GM20431 (cell line): ENCODE measurements around the gene IGF2BP1.

Experiments used
- in situ Hi-C: fragments of 300-500 bp; cut with MseI, MboI; formaldehyde crosslinking; loops from one replicate; pipeline ENCODE4 v1.15.0; 2020; ENCODE audit warnings: low sequenced_read_pairs; ENCODE audit not compliant: unreplicated experiment

Gene IGF2BP1

DNA sequence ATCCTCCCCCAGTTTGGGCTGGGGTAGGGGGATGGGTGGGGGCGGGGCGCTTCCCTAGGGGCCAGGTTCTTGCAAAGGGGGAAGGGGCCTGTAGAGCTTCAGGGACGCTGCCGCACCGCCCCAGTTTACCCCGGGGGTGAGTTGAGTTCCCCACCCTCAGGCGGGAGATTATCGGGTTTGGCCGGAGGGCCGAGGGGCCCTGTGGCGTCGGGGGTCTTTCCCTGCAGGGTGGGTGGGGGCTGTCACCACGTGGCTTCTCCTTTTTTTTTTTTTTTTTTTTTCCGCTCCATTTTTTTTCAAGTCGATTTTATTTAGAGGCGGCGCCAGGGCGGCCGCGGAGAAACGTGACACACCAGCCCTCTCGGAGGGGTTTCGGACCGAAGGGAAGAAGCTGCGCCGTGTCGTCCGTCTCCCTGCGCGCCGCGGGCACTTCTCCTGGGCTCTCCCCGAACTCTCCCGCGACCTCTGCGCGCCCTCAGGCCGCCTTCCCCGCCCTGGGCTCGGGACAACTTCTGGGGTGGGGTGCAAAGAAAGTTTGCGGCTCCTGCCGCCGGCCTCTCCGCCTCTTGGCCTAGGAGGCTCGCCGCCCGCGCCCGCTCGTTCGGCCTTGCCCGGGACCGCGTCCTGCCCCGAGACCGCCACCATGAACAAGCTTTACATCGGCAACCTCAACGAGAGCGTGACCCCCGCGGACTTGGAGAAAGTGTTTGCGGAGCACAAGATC, at the start of gene IGF2BP1:
Gene IGF2BP1 (plus strand): TSS at position 283 of the 724 bp plus-strand sequence. CDS start 361 bp downstream, at position 644.
- in situ Hi-C loops = no loop called here

DNA sequence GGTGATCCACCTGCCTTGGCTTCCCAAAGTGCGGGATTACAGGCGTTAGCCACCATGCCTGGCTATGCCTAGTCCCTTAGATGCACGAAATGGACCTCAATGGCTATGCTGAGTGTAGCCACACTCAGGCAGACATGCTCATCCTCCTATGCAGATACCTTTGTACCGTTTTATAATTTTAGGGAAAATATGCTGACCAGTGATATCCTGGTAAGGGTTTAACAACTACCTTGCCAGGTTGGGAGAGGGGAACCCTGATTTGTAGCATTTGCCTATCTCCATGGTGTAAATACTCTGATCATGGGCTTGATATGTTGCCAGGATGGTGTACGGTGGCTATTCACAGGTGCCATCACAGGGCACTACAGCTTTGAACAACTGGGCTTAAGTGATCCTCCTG, 45.6 kb upstream of the IGF2BP1 start:
- in situ Hi-C loops = no loop called here

DNA sequence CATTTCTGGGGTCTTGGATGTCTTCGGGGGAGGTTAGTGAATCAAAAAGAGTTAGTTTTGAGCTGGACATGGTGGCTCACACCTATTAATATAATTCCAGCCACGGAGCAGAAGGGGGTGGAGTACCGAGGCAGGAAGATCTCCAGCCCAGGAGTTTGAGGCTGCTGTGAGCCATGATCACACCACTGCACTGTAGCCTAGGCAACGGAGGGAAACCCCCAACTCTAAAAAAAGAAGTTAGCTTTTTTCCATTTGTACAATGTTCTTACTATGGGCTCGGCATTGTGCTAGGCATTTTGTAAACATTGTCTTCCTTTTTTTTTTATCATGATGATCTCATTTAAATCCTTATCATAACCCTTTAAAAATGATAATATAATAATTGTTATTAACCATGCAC, 44.3 kb upstream of the IGF2BP1 start:
- in situ Hi-C loops = no loop called here

DNA sequence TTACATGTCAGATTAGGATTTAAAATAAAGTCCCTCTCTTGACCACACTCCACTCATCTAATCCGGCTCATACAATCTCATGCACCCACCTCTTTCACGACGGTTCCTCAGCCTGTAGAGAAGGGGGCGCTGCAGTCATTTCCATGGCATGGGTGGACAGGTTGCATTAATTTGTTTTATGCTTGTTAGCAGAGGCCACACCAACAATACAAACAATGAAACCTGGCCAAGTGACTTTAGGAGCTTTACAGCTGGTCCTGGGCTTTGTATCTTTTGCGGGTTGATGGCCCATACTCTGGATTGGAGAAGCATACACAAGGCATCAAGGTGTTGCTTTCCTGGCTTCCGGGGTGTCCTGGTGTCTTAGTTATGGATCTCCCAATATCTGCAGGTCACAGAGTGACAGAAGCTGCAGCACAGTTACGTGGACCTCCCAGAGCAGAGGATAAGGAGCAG, 42.9 kb upstream of the IGF2BP1 start:
- in situ Hi-C loops = no loop called here

DNA sequence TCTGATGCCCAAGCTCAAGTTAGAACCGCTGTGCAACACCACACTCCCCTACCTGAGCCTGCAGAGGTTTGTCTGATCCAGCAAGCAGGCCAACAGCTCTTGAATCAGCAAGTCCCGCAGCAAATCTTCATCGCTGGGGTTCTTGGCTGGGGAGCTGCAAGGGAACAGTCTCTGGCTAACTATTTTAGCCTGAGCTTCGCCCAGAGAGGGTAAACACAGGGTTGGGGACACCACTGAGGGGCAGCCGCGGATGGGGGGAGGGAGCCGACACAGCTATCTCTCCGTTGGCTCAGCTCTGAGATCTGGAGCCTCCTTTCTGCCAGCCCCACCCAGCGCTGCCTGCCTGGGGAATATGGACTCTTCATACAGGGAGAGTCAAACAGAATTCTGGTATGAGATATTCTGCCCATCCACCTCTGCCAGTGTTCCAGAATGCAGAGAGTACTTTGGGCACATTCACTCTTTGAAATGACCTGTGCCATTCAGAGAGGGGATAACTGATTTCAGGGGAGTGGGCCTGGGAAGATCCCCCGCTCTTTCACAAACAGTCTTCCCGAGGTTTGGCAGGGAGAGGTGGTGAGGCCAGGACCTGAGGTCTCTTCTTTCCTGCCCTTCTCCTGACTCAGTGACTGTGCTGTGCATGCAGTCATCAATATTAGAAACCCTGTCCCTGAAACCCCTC, 36.2 kb upstream of the IGF2BP1 start:
- in situ Hi-C loops = no loop called here

DNA sequence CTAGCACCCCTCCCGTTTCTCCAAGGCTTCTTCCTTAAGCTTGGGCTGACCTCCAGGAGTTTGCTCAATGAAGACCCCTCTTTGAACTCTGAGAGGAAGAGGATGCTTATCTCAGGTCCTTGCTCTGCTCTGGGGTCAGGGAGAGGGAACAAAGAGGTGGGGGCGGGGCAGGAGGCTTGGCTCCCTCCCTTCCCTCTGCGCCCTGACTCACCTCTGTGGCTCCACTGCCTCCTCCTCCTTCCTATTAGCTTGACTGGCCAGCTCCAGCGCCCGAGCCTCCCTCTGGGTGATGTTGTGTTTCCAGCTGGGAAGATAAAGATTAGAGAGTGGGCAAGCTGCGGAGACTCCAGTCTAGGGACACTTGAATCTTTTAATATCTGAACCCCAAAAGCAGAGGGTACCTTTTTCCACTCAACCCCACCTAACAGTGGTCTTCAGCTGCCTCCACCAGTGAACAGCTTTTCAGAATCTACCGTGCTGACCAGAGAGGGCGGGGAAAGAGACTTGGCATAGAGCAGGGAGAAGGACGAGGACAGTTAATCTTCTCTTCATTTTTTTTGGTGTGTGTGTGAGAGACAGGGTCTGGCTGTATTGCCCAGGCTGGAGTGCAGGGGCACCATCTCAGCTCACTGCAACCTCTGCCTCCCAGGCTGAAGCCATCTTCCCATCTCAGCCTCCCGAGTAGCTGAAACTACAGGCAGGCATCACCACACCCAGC, 35.5 kb upstream of the IGF2BP1 start:
- in situ Hi-C loops = no loop called here

DNA sequence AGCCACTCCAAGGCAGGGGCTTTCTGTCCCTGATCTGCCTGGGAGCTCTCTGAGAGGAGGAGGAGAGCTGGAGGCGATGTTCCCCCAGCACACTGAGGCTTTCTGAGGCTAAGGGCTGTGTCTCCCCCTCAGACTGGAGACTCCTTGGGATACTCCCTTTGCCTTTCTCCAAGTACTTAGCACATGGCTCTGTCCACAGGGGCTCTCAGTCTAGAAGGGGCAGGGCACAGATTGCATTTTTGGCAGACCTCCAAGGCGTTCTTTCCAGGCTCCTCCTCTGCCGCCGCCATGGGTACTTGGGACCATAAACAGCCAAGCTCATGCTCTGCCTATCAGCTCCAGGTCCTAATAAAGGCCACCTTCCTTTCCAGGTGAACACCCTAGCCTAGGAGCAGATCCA, 27.0 kb upstream of the IGF2BP1 start:
- in situ Hi-C loops = no loop called here

DNA sequence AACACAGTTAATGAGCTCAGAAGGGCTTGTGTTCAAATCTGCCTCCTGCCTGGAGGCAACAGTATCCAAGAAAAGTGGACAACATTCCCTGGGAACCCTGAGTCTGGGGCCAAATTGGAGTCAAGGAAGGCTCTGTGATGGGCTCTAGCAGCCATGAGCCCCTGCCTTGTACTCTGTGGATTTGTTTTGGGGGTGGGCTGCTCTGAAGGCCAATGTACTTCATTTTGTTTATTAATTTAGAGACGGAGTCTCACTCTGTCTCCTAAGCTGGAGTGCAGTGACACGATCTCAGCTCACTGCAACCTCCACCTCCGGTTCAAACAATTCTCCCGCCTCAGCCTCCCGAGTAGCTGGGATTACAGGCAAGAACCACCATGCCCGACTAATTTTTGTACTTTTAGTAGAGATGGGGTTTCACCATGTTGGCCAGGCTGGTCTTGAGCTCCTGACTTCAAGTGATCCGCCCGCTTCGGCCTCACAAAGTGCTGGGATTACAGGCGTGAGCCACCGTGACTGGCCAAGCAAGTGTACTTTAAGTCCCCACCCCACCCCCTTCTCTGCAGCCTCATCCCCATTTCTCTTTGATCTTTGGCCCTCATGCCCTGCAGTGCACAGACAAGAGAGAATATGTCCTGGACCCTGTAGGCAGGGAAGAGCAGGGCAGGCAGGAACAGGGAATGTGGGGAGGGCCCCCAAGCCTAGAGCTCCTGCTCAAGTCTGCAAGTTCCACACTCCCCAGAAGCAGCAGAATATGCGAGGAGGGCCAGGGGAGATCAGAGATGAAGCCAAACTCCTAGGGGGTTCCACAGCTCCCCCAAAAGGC, 26.1 kb upstream of the IGF2BP1 start:
- in situ Hi-C loops = no loop called here

DNA sequence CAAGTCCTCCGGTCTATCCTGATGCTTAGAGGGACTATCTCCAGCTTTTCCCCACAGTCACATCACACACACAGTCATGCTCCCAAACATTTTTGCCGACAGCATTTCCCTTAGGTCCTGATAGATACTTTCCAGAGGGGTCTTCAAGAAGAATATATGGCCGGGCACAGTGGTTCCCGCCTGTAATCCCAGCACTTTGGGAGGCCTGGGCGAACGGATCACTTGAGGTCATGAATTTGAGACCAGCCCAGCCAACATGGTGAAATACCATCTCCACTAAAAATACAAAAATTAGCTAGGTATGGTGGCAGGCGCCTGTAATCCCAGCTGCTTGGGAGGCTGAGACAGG, 24.5 kb upstream of the IGF2BP1 start:
- in situ Hi-C loops = no loop called here

DNA sequence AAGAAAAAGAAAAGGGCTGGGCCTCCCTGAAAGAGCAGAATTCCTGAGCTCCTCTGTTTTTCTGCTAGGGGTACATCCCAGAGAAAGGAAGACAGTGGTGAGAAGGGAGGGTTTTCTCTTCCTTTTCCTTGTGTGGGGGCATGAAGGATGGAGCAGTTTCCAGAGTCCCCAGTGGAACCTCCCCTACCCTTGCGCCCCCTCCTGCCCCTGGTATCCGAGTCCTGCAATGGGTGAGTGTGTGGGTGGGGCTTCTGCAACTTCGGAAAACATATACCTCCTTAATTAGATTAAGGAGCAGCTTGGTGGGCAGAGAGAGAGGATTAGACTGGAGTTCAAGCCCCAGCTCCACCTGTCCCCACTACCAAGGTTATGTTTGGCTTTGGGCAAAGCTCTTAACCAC, 23.4 kb upstream of the IGF2BP1 start:
- in situ Hi-C loops = no loop called here

DNA sequence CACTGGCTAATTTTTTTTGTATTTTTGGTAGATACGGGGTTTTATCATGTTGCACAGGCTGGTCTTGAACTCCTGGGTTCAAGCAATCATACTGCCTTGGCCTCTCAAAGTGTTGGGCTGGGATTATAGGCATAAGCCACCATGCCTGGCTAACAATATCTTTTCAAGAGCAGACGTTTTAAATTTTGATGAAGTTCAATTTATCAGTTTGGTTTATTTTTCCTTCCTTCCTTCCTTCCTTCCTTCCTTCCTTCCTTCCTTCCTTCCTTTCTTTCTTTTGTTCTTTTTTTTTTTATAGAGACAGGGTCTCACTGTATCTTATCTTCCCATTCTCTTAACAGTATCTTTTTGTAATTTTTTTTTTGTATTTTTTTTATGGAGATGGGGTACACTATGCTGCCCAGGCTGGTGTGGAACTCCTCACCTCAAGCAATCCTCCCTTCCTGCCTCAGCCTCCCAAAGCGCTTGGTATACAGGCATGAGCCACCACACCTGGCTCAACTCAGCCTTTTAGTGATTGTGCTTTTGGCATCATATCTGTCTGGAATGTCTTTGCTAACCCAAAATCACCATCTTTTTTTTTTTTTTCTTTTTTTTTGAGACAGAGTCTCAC, 15.2 kb upstream of the IGF2BP1 start:
- in situ Hi-C loops = no loop called here

DNA sequence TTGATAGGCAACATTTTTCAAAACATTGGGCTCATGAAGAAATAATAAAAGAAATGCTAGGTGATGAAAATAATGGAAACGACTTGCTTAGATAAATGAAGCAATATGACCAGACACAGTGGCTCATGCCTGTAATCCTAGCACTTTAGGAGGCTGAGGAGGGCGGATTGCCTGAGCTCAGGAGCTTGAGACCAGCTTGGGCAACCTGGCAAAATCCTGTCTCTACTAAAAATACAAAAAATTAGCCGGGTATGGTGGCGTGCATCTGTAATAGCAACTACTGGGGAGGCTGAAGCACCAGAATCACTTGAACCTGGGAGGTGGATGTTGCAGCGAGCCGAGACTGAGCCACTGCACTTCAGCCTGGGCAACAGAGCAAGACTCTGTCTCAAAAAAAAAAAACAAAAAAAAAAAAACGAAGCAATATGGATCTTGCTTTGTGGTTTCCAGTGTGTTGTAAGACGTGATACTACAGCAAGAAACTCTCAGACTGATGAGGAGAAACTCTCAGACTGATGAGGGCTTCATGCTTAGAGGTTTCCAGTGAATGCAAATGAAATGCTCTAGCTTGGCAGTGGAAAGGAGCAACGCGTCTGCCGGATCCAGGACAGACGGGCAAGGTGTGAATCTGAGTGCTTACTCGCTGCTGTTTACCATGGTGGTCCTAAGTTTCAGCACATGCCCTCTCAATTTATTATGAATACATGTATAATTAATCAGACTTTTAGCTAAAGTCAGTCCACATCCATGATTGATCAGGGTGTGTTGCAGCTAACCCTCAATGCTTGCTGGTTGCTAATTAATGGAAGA, 11.5 kb upstream of the IGF2BP1 start:
- in situ Hi-C loops = no loop called here

DNA sequence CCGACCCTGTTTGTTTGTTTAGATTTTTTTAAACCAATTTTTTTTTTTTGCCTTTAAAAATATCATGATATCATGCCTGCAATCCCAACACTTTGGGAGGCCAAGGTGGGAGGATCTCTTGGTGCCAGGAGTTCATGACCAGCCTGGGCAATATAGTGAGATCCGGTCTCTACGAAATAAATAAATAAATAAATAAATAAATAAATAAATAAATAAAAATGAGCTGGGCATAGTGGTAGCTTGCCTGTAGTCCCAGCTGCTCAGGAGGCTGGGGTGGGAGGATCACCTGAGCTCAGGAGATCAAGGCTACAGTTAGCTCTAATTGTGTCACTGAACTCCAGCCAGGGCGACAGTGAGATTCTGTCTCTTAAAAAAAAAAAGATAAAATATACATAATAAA, 8.1 kb upstream of the IGF2BP1 start:
- in situ Hi-C loops = no loop called here

DNA sequence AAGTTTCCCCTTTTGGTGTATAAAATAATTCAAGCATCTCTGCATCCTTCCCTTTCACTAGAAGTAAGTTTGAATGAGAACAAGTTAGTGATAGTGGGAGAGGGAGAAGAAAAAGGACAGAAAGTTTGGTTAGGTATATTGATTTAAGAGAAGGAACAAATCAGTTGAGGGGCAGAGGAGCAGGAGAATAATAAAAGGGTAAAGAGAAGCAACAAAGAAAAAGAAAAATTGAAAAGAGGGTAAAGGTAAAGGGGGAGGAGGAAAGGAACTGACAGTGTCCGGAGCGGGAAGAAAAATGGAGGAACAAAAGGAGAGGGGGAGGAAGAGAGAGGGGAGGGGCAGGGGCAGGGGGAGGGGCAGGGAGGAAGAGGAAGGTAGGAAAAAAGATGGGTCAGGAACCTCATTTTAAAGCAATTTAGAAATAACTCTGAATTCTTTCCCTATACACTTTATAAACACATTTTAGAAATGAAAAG, 6.3 kb upstream of the IGF2BP1 start:
- in situ Hi-C loops = no loop called here

DNA sequence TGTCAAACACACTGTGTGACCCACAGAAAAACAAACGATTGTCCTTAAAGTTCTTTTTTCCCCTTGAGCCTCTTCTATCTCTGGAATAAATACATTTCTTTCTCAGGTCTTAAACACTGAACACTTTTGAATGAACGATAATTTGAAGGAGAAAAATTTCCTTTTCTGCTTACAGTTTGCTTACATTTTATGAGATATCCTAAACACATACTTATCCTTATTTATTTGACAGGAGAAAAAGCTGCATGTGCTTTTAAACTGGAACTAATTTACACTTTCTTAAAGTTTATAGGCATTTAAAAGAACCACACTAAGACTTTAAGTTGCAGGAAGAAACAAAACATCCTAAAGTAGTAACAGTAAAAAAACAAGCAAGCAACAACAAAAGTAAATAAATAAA, 4.7 kb upstream of the IGF2BP1 start:
- in situ Hi-C loops = no loop called here

DNA sequence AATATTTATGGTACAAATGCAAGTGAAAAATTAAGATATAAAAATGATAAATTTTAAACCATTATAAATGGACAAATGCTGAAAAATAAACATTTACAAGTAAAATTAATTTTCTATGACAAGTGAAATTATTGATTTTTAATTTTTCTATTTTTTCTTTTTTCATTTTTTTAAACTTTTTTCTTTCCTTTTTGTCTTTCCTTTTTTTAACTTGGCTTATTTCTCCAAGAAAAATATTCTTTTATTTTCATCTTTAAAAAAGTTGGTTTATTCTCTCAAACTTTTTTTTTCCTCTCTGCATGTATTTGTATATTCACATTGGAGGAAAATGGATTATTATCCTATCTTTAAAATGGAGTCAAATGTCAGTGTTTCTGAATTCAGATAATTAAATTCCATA, 3.9 kb upstream of the IGF2BP1 start:
- in situ Hi-C loops = no loop called here

DNA sequence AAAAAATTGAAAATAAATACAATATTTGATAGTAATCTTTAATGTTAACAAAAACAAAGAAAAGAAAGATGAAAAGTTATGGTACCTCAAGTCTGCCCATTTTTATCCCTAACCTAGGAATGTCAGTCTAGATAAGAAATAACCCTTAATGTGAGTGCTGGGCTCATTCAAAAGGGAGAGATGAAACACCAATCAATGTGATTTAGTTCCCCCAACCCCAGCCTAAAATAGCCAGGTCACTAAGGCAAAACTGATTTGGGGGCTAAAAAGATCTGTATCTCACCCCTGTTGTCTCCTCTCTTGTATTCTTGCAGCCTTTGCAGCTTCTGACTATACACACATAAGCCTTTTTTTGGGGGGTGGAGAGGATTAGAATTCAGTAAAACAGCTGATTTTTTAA, 3.2 kb upstream of the IGF2BP1 start:
- in situ Hi-C loops = no loop called here

DNA sequence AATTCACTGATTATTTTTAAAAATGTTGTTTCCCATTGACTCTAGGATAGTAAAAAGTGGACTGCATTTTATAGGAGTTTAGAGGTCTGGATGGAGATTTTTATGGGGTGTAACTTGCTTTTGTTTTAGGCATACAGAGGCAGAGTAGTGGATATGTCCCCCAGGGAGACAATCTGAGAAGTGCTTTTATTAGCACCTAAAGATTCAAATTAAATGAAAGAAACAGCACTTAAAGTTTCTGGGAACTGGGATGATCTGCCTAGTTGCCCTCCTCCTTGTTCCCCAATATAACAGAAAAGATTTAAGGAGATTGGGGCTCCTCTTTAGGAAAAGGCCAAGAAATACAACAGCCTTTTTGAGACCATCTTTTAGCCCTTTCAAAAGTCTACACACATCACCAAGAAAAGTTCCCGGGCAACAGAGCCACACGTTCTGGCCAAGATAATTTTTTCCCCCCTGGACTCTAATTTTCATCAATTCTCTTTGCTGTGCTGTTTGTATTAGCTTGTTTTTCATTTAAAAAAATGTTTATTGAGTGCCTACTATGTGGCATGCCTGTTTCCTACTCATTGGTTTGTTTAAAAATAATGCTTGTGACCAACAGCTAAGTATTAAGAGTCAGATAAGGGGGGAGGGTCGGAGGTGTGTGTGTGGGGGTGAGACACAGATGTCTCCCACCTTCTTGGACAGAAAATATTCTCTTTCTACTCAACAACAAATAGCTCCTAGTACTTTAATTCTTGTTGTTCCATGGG, 2.5 kb upstream of the IGF2BP1 start:
- in situ Hi-C loops = no loop called here
